Measurements from ENCODE around the gene CHMP3. TPM values are rescaled to one million over a fixed set of nuclear protein-coding genes. Genes with fewer than 3 reads are reported as not detected.

Gene CHMP3
- total RNA-seq, 1 donor from 2014 or later = 21.9 TPM

- Histone ChIP-seq H3K27me3 (no peaks in the 10 kb centered on the region), H3K79me2 (ENCODE audit: low read depth) (no peaks in the 10 kb centered on the region), H3K4me1 (no peaks in the 10 kb centered on the region), H3K4me3 (no peak overlapping the region), H3K9ac (no peak overlapping the region), H3F3A (ENCODE audit: low read depth) (no peaks in the 10 kb centered on the region), H3K36me3 (no peaks in the 10 kb centered on the region), H3K27ac (no peak overlapping the region), H3K4me2 (no peak overlapping the region), H2AFZ (replicated peaks) (no peak overlapping the region), H3K9me3 (ENCODE audit: low read depth) (no peaks in the 10 kb centered on the region), H4K20me1 (ENCODE audit: low read depth) (no peaks in the 10 kb centered on the region)
- Mint-ChIP-seq H3K36me3 (peaks cover 7% of the 10 kb centered on the region), H3K27me3 (ENCODE audit: insufficient read depth, low read depth) (no peaks in the 10 kb centered on the region), H3K9me3 (no peaks in the 10 kb centered on the region), H3K27ac (no peak overlapping the region), H3K4me1 (no peaks in the 10 kb centered on the region), H3K4me3 (no peak overlapping the region)
- TF ChIP-seq EZH2phosphoT487 (IDR thresholded peaks at IDR 0.05) (no peak), EZH2 (IDR thresholded peaks at IDR 0.05) (no peak), CTCF (IDR thresholded peaks at IDR 0.05) (no peak)
- no peak for DNase-seq (ENCODE audit: low spot score)
These were observed 39.8 kb downstream of the CHMP3 start for GRCh38 chr2:86523491-86523890.

GRCh38 chr2:86522711-86523110 is 40.5 kb downstream of the CHMP3 start:
- no peak for TF ChIP-seq EZH2 (IDR thresholded peaks at IDR 0.05)
- TF ChIP-seq EZH2phosphoT487 (IDR thresholded peaks at IDR 0.05) = no peak
- no peak for TF ChIP-seq CTCF (IDR thresholded peaks at IDR 0.05)
- no peaks in the 10 kb centered on the region for H3K27me3 ChIP-seq
- no peak overlapping the region for H3K4me3 Mint-ChIP-seq
- H3K4me1 ChIP-seq = no peaks in the 10 kb centered on the region
- no peaks in the 10 kb centered on the region for H3K36me3 ChIP-seq
- no peak overlapping the region for H3K4me2 ChIP-seq
- H3F3A ChIP-seq (ENCODE audit: low read depth) = no peaks in the 10 kb centered on the region
- no peak overlapping the region for H3K9ac ChIP-seq
- no peaks in the 10 kb centered on the region for H4K20me1 ChIP-seq (ENCODE audit: low read depth)
- H3K27me3 Mint-ChIP-seq (ENCODE audit: insufficient read depth, low read depth) = no peaks in the 10 kb centered on the region
- no peak overlapping the region for H3K4me3 ChIP-seq
- H3K9me3 Mint-ChIP-seq = no peaks in the 10 kb centered on the region
- H2AFZ ChIP-seq (replicated peaks) = no peak overlapping the region
- peaks cover 7% of the 10 kb centered on the region for H3K36me3 Mint-ChIP-seq
- no peaks in the 10 kb centered on the region for H3K9me3 ChIP-seq (ENCODE audit: low read depth)
- no peak for DNase-seq (ENCODE audit: low spot score)
- H3K27ac Mint-ChIP-seq = no peak overlapping the region
- H3K27ac ChIP-seq = no peak overlapping the region
- no peaks in the 10 kb centered on the region for H3K4me1 Mint-ChIP-seq
- no peaks in the 10 kb centered on the region for H3K79me2 ChIP-seq (ENCODE audit: low read depth)

GRCh38 chr2:86521922-86522321 is 41.3 kb downstream of the CHMP3 start:
- H3K36me3 Mint-ChIP-seq = peaks cover 7% of the 10 kb centered on the region
- H3K27ac Mint-ChIP-seq = no peak overlapping the region
- no peak for DNase-seq (ENCODE audit: low spot score)
- H4K20me1 ChIP-seq (ENCODE audit: low read depth) = no peaks in the 10 kb centered on the region
- TF ChIP-seq EZH2phosphoT487 (IDR thresholded peaks at IDR 0.05) = no peak
- TF ChIP-seq EZH2 (IDR thresholded peaks at IDR 0.05) = no peak
- no peak for TF ChIP-seq CTCF (IDR thresholded peaks at IDR 0.05)
- no peaks in the 10 kb centered on the region for H3K9me3 Mint-ChIP-seq
- no peaks in the 10 kb centered on the region for H3K27me3 ChIP-seq
- no peaks in the 10 kb centered on the region for H3F3A ChIP-seq (ENCODE audit: low read depth)
- H3K9me3 ChIP-seq (ENCODE audit: low read depth) = no peaks in the 10 kb centered on the region
- H3K27ac ChIP-seq = no peak overlapping the region
- no peak overlapping the region for H3K4me2 ChIP-seq
- H3K27me3 Mint-ChIP-seq (ENCODE audit: insufficient read depth, low read depth) = no peaks in the 10 kb centered on the region
- no peaks in the 10 kb centered on the region for H3K4me1 ChIP-seq
- H2AFZ ChIP-seq (replicated peaks) = no peak overlapping the region
- no peak overlapping the region for H3K4me3 Mint-ChIP-seq
- no peak overlapping the region for H3K4me3 ChIP-seq
- no peak overlapping the region for H3K9ac ChIP-seq
- H3K4me1 Mint-ChIP-seq = no peaks in the 10 kb centered on the region
- no peaks in the 10 kb centered on the region for H3K36me3 ChIP-seq
- H3K79me2 ChIP-seq (ENCODE audit: low read depth) = no peaks in the 10 kb centered on the region

All from neural progenitor cell (in vitro differentiated cells).